HCT116 (cell line): ENCODE measurements around the gene CAPN10. TPM values are rescaled to one million over a fixed set of nuclear protein-coding genes. Genes with fewer than 3 reads are reported as not detected.
A peak's percentile ranks its signal among the peaks of the same experiment; 100 is the strongest.
"Not testable (repeated sequence)": the region's sequence is repeated elsewhere in the genome, so short reads cannot be mapped to it uniquely, and the experiment has no call there.

Experiments used
- ATAC-seq: fragments of 200-7000 bp; cut with Tn5 transposase; 2 replicates; pipeline ENCODE4 v1.9.1; 2020; ENCODE audit warnings: mild to moderate bottlenecking, moderate library complexity
- BruUV-seq: library from RNA; stranded (reverse); fragments of 400-500 nt; replicated peaks from 2 replicates; lab custom pipeline; 2021; lab: Mats Ljungman, UMichigan
- CTCF ChIA-PET: fragments of 300-600 bp; sonication (Branson Sonifier 250); formaldehyde crosslinking; loops from one replicate; lab custom pipeline; 2021; ENCODE audit warnings: antibody characterized with exemption; lab: Charles Lee
- POLR2A ChIA-PET: fragments of 300-600, 350-600 bp; sonication (Branson Sonifier 250); formaldehyde crosslinking; loops from one replicate; lab custom pipeline; 2021; ENCODE audit warnings: antibody characterized with exemption; lab: Charles Lee
- RAD21 ChIA-PET, 2 experiments: fragments of 300-600 bp; sonication (Branson Sonifier 250); formaldehyde crosslinking; loops; one replicate each; lab custom pipeline; 2023; ENCODE audit warnings: low total read pairs in 2 of 2; ENCODE audit not compliant: uncharacterized antibody in 2 of 2, unreplicated experiment in 2 of 2, low non-redundant PET in 1 of 2; lab: Charles Lee
- DNase-seq: peaks from one replicate; pipeline ENCODE4 v3.0.0-alpha.2; 2010; ENCODE audit warnings: low read depth, low spot score
- H2AFZ ChIP-seq: fragments of 200-600 bp; shearing (Covaris generic), sonication (generic); 2 replicates; pipeline ENCODE4 v1.6.1; 2017; ENCODE audit warnings: low read depth, mixed run types, mixed read lengths, antibody characterized with exemption, low read length; ENCODE audit not compliant: poor library complexity, severe bottlenecking
- H3K27ac ChIP-seq: 2 replicates; pipeline ENCODE4 v1.5.1; 2012; ENCODE audit warnings: low read depth, low read length
- H3K27me3 ChIP-seq: fragments of 200-600 bp; sonication (generic); 2 replicates; pipeline ENCODE4 v1.6.1; 2016; ENCODE audit warnings: mixed run types, low read length, mixed read lengths; ENCODE audit not compliant: insufficient read depth
- H3K36me3 ChIP-seq, 2 experiments: fragments of 200-500 bp in 1 of 2; fragments of 200-600 bp in 1 of 2; sonication (Bioruptor generic) in 1 of 2; sonication (generic) in 1 of 2; 2 replicates each; pipeline versions ENCODE4 v1.5.1 to v1.6.1; 2014 to 2016; ENCODE audit warnings: low read length in 2 of 2, inconsistent platforms in 1 of 2, mixed read lengths in 1 of 2, mixed run types in 1 of 2; ENCODE audit not compliant: insufficient read depth in 2 of 2, control insufficient read depth in 1 of 2
- H3K4me1 ChIP-seq, 2 experiments: fragments of 200-600 bp in 1 of 2; sonication (generic) in 1 of 2; 2 replicates each; pipeline versions ENCODE4 v1.5.1 to v1.6.1; 2012 to 2017; ENCODE audit warnings: low read length in 2 of 2, inconsistent platforms in 1 of 2, mild to moderate bottlenecking in 1 of 2, mixed read lengths in 1 of 2, mixed run types in 1 of 2, moderate library complexity in 1 of 2; ENCODE audit not compliant: insufficient read depth in 2 of 2, control insufficient read depth in 1 of 2
- H3K4me2 ChIP-seq: fragments of 200-600 bp; sonication (generic); 2 replicates; pipeline ENCODE4 v1.6.1; 2017; ENCODE audit warnings: mixed run types, low read length, mixed read lengths
- H3K4me3 ChIP-seq, 2 experiments: fragments of 200-600 bp in 1 of 2; sonication (generic) in 1 of 2; replicated peaks in 1 of 2; 2 replicates each; pipeline ENCODE4 v1.5.1; 2011 to 2016; ENCODE audit warnings: low read length in 2 of 2, control low read depth in 1 of 2, low read depth in 1 of 2, mild to moderate bottlenecking in 1 of 2, mixed read lengths in 1 of 2, mixed run types in 1 of 2
- H3K79me2 ChIP-seq: fragments of 200-600 bp; sonication (generic); 2 replicates; pipeline ENCODE4 v1.6.1; 2017; ENCODE audit warnings: mild to moderate bottlenecking, mixed run types, low read length, moderate library complexity, mixed read lengths; ENCODE audit not compliant: insufficient read depth
- H3K9ac ChIP-seq: fragments of 200-600 bp; sonication (generic); 2 replicates; pipeline ENCODE4 v1.6.1; 2016; ENCODE audit warnings: low read length, mixed read lengths
- H3K9me2 ChIP-seq: fragments of 200-600 bp; sonication (generic), shearing (Covaris generic); 2 replicates; pipeline ENCODE4 v1.6.1; 2017; ENCODE audit warnings: mixed run types, mild to moderate bottlenecking, moderate library complexity; ENCODE audit not compliant: insufficient read depth
- H3K9me3 ChIP-seq, 2 experiments: fragments of 200-500 bp in 1 of 2; fragments of 200-600 bp in 1 of 2; sonication (Bioruptor generic) in 1 of 2; sonication (generic) in 1 of 2; 2 replicates each; pipeline ENCODE4 v1.6.1; 2014 to 2017; ENCODE audit warnings: low read length in 2 of 2, mixed read lengths in 2 of 2, inconsistent platforms in 1 of 2, low read depth in 1 of 2, mild to moderate bottlenecking in 1 of 2, mixed run types in 1 of 2, moderate library complexity in 1 of 2; ENCODE audit not compliant: control insufficient read depth in 1 of 2, insufficient read depth in 1 of 2
- H4K20me1 ChIP-seq: fragments of 200-600 bp; sonication (generic), shearing (Covaris generic); 2 replicates; pipeline ENCODE4 v1.6.1; 2017; ENCODE audit warnings: mixed run types, mild to moderate bottlenecking, moderate library complexity; ENCODE audit not compliant: insufficient read depth
- ATF3 ChIP-seq: IDR thresholded peaks from 2 replicates; pipeline ENCODE4 v1.6.1; 2012
- CEBPB ChIP-seq: IDR thresholded peaks from 2 replicates; pipeline ENCODE4 v1.6.1; 2012; ENCODE audit warnings: low read depth
- EGR1 ChIP-seq: IDR thresholded peaks from 2 replicates; pipeline ENCODE4 v1.6.1; 2012; ENCODE audit warnings: low read depth
- ELF1 ChIP-seq: IDR thresholded peaks from 2 replicates; pipeline ENCODE4 v1.6.1; 2012; ENCODE audit warnings: low read depth, borderline replicate concordance
- EZH2phosphoT487 ChIP-seq: fragments of 200-600 bp; IDR thresholded peaks from 2 replicates; pipeline ENCODE4 v1.6.1; 2018; ENCODE audit warnings: antibody characterized with exemption, borderline replicate concordance
- FOSL1 ChIP-seq: IDR thresholded peaks from 2 replicates; pipeline ENCODE4 v1.6.1; 2012; ENCODE audit warnings: low read depth
- MAX ChIP-seq: IDR thresholded peaks from 2 replicates; pipeline ENCODE4 v1.6.1; 2012
- POLR2A ChIP-seq: IDR thresholded peaks from 2 replicates; pipeline ENCODE4 v1.7.0; 2011; ENCODE audit warnings: borderline replicate concordance; ENCODE audit not compliant: insufficient read depth, insufficient read length; ENCODE audit errors: extremely low read depth
- POLR2AphosphoS5 ChIP-seq: IDR thresholded peaks from 2 replicates; pipeline ENCODE4 v1.6.1; 2011; ENCODE audit warnings: mild to moderate bottlenecking, low read depth, low read length, moderate library complexity
- RAD21 ChIP-seq: IDR thresholded peaks from 2 replicates; pipeline ENCODE4 v1.6.1; 2012; ENCODE audit warnings: low read depth, mild to moderate bottlenecking
- REST ChIP-seq: IDR thresholded peaks from 2 replicates; pipeline ENCODE4 v1.6.1; 2012; ENCODE audit warnings: low read depth
- SRF ChIP-seq: IDR thresholded peaks from 2 replicates; pipeline ENCODE4 v1.6.1; 2012; ENCODE audit warnings: low read depth
- ZBTB33 ChIP-seq: IDR thresholded peaks from 2 replicates; pipeline ENCODE4 v1.6.1; 2011; ENCODE audit warnings: mild to moderate bottlenecking, low read length, moderate library complexity; ENCODE audit not compliant: insufficient replicate concordance; ENCODE audit errors: extremely low read depth
- ZNF274 ChIP-seq: fragments of 200-500 bp; sonication (Bioruptor generic); IDR thresholded peaks from 2 replicates; pipeline ENCODE4 v1.6.1; 2014; ENCODE audit warnings: mild to moderate bottlenecking, low read depth, low read length, inconsistent platforms
- intact Hi-C: fragments of 100-400 bp; cut with micrococcal nuclease; formaldehyde crosslinking; loops from 2 replicates; pipeline ENCODE4 v1.10.0; 2022
- total RNA-seq: library from RNA; stranded (reverse); gene quantifications from one replicate; pipeline ENCODE4 v1.2.1, GENCODE V29; 2021; ENCODE audit not compliant: unreplicated experiment

The CAPN10 gene
- total RNA-seq, 1 experiment from 2014 or later, result 40.7 TPM

GRCh38 chr2:240561325-240561971 lies 25.1 kb upstream of the CAPN10 start:
- POLR2A ChIA-PET, result interaction anchor here (1.4 to 1.5 kb wide), 4 partner anchors 19 to 67 kb away, joined by 4 to 8 read pairs (median 6); partner anchors contain the start of gene CAPN10
- Histone ChIP-seq H4K20me1 (no peaks in the 10 kb centered on the region), H3K79me2 (peaks cover 37% of the 10 kb centered on the region), H3K4me1 (peaks cover 37 to 59% of the 10 kb centered on the region in 2 experiments), H3K4me2 (peak overlapping the region; percentile 80), H3K27me3 (no peaks in the 10 kb centered on the region), H3K4me3 (peak overlapping the region; percentile 67 to 69), H3K9ac (peak overlapping the region; percentile 94), H2AFZ (no peak overlapping the region)
- peak; percentile 0; the same call in 1 of the 2 replicates for ATAC-seq
- intact Hi-C loops, result loop anchor here (2.0 to 10.0 kb wide), 2 partner anchors 25 to 327 kb away; partner anchors contain the start of gene CAPN10
- TF ChIP-seq MAX, result no peak
- TF ChIP-seq SRF, result no peak
- no peak for TF ChIP-seq ZNF274
- TF ChIP-seq CEBPB, result no peak
- no peak for TF ChIP-seq EZH2phosphoT487
- TF ChIP-seq POLR2A, result no peak
- TF ChIP-seq EGR1, result no peak
- no peak for TF ChIP-seq ELF1
- no peak for TF ChIP-seq FOSL1
- no peak for TF ChIP-seq ZBTB33
- TF ChIP-seq POLR2AphosphoS5, result no peak
- no peak for TF ChIP-seq ATF3
- no peak for TF ChIP-seq RAD21
- TF ChIP-seq REST, result no peak
- TF ChIP-seq, all 23 proteins: peak for 0
- RAD21 ChIA-PET, result interaction anchor here in 1 of 2 experiments (1.0 kb wide), 1 partner anchor 25 kb away, joined by 4 read pairs; the partner anchor contains the start of gene CAPN10
- Histone ChIP-seq H3K9me2 (no peaks in the 10 kb centered on the region), H3K27ac (peak overlapping the region; percentile 98), H3K36me3 (peaks cover 0 to 7% of the 10 kb centered on the region in 2 experiments; a peak in 1 of 4 replicates), H3K9me3 (no peaks in the 10 kb centered on the region)
- CTCF ChIA-PET, result interaction anchor here (1.1 to 2.0 kb wide), 4 partner anchors 18 to 279 kb away, joined by 3 to 11 read pairs (median 4); partner anchors contain the start of gene CAPN10
- TSS peak; percentile 86 for BruUV-seq
- DNase-seq, result no peak

GRCh38 chr2:240563231-240563630 lies 23.3 kb upstream of the CAPN10 start:
- peaks cover 36% of the 10 kb centered on the region for H3K79me2 ChIP-seq

More at GRCh38 chr2:240563231-240563630, 23.3 kb upstream of the CAPN10 start:
- RAD21 ChIA-PET, BruUV-seq, ATAC-seq, H3K27ac ChIP-seq, H3K4me3 ChIP-seq, H3K9ac ChIP-seq, H3K9me2 ChIP-seq, H4K20me1 ChIP-seq, H2AFZ ChIP-seq, H3K36me3 ChIP-seq, H3K27me3 ChIP-seq, H3K9me3 ChIP-seq, DNase-seq, H3K4me2 ChIP-seq: not testable (repeated sequence)
- intact Hi-C loops, result loop anchor here (10.0 kb wide), 1 partner anchor 328 kb away; no protein-coding TSS in a partner anchor
- ChIA-PET CTCF (interaction anchor here (0.9 kb wide), 1 partner anchor 17 kb away, joined by 3 read pairs; no protein-coding TSS in a partner anchor), POLR2A (interaction anchor here (1.5 kb wide), 1 partner anchor 23 kb away, joined by 4 read pairs; the partner anchor contains the start of gene CAPN10)
- peaks cover 47 to 70% of the 10 kb centered on the region in 2 experiments for H3K4me1 ChIP-seq
